ENCODE measurements around the gene NR6A1.

NR6A1 gene

GRCh38 chr9:124495126-124496074, 275.7 kb downstream of the NR6A1 start:
- TF ChIP-seq CTCF (IDR thresholded peaks at IDR 0.05; ENCODE audit: insufficient read depth, low read length, poor library complexity, severe bottlenecking) = no peak

GRCh38 chr9:124493794-124494479, 277.2 kb downstream of the NR6A1 start:
- no peak for DNase-seq (ENCODE audit: extremely low read depth, insufficient read length)
- Histone ChIP-seq H3K36me3 (ENCODE audit: control insufficient read depth, insufficient read depth, low read length) (no peaks in the 10 kb centered on the region), H3K27me3 (replicated peaks; ENCODE audit: control insufficient read depth, insufficient read depth, low read length) (no peaks in the 10 kb centered on the region; the same call in 1 of the 2 replicates), H3K4me3 (replicated peaks; ENCODE audit: low read depth, low read length) (no peak overlapping the region)
- TF ChIP-seq CTCF (IDR thresholded peaks at IDR 0.05; ENCODE audit: insufficient read depth, low read length, poor library complexity, severe bottlenecking) = no peak

More at GRCh38 chr9:124495126-124496074, 275.7 kb downstream of the NR6A1 start:
- H3K27me3 ChIP-seq (replicated peaks; ENCODE audit: control insufficient read depth, insufficient read depth, low read length) = no peaks in the 10 kb centered on the region
- DNase-seq (ENCODE audit: extremely low read depth, insufficient read length) = no peak
- no peak overlapping the region for H3K4me3 ChIP-seq (replicated peaks; ENCODE audit: low read depth, low read length)
- no peaks in the 10 kb centered on the region for H3K36me3 ChIP-seq (ENCODE audit: control insufficient read depth, insufficient read depth, low read length)

GRCh38 chr9:124493218-124493617, 277.9 kb downstream of the NR6A1 start:
- no peak for DNase-seq (ENCODE audit: extremely low read depth, insufficient read length)
- no peak for TF ChIP-seq CTCF (IDR thresholded peaks at IDR 0.05; ENCODE audit: insufficient read depth, low read length, poor library complexity, severe bottlenecking)
- H3K4me3 ChIP-seq (replicated peaks; ENCODE audit: low read depth, low read length) = no peak overlapping the region
- H3K36me3 ChIP-seq (ENCODE audit: control insufficient read depth, insufficient read depth, low read length) = no peaks in the 10 kb centered on the region
- no peaks in the 10 kb centered on the region; the same call in 1 of the 2 replicates for H3K27me3 ChIP-seq (replicated peaks; ENCODE audit: control insufficient read depth, insufficient read depth, low read length)

GRCh38 chr9:124492818-124493217, 278.3 kb downstream of the NR6A1 start:
- DNase-seq (ENCODE audit: extremely low read depth, insufficient read length) = no peak
- no peak overlapping the region for H3K4me3 ChIP-seq (replicated peaks; ENCODE audit: low read depth, low read length)
- TF ChIP-seq CTCF (IDR thresholded peaks at IDR 0.05; ENCODE audit: insufficient read depth, low read length, poor library complexity, severe bottlenecking) = no peak
- no peaks in the 10 kb centered on the region for H3K36me3 ChIP-seq (ENCODE audit: control insufficient read depth, insufficient read depth, low read length)
- no peaks in the 10 kb centered on the region; the same call in 1 of the 2 replicates for H3K27me3 ChIP-seq (replicated peaks; ENCODE audit: control insufficient read depth, insufficient read depth, low read length)

GRCh38 chr9:124491049-124491975, 279.8 kb downstream of the NR6A1 start:
- no peak for TF ChIP-seq CTCF (IDR thresholded peaks at IDR 0.05; ENCODE audit: insufficient read depth, low read length, poor library complexity, severe bottlenecking)
- DNase-seq (ENCODE audit: extremely low read depth, insufficient read length) = no peak
- Histone ChIP-seq H3K36me3 (ENCODE audit: control insufficient read depth, insufficient read depth, low read length) (no peaks in the 10 kb centered on the region), H3K27me3 (replicated peaks; ENCODE audit: control insufficient read depth, insufficient read depth, low read length) (no peaks in the 10 kb centered on the region; the same call in 1 of the 2 replicates), H3K4me3 (replicated peaks; ENCODE audit: low read depth, low read length) (no peak overlapping the region)
